HCT116 (cell line): ENCODE results near the gene EYA2. TPM values are rescaled to one million over a fixed set of nuclear protein-coding genes. Genes with fewer than 3 reads are reported as not detected.

ENCODE experiments used
- ATAC-seq: fragments of 200-7000 bp; cut with Tn5 transposase; 2 replicates; pipeline ENCODE4 v1.9.1; 2020; ENCODE audit warnings: mild to moderate bottlenecking, moderate library complexity
- BruUV-seq: library from RNA; stranded (reverse); fragments of 400-500 nt; replicated peaks from 2 replicates; lab custom pipeline; 2021; lab: Mats Ljungman, UMichigan
- CTCF ChIA-PET: fragments of 300-600 bp; sonication (Branson Sonifier 250); formaldehyde crosslinking; loops from one replicate; lab custom pipeline; 2021; ENCODE audit warnings: antibody characterized with exemption; lab: Charles Lee
- POLR2A ChIA-PET: fragments of 300-600, 350-600 bp; sonication (Branson Sonifier 250); formaldehyde crosslinking; loops from one replicate; lab custom pipeline; 2021; ENCODE audit warnings: antibody characterized with exemption; lab: Charles Lee
- RAD21 ChIA-PET, 2 experiments: fragments of 300-600 bp; sonication (Branson Sonifier 250); formaldehyde crosslinking; loops; one replicate each; lab custom pipeline; 2023; ENCODE audit warnings: low total read pairs in 2 of 2; ENCODE audit not compliant: uncharacterized antibody in 2 of 2, unreplicated experiment in 2 of 2, low non-redundant PET in 1 of 2; lab: Charles Lee
- DNase-seq: peaks from one replicate; pipeline ENCODE4 v3.0.0-alpha.2; 2010; ENCODE audit warnings: low read depth, low spot score
- H2AFZ ChIP-seq: fragments of 200-600 bp; shearing (Covaris generic), sonication (generic); 2 replicates; pipeline ENCODE4 v1.6.1; 2017; ENCODE audit warnings: low read depth, mixed run types, mixed read lengths, antibody characterized with exemption, low read length; ENCODE audit not compliant: poor library complexity, severe bottlenecking
- H3K27ac ChIP-seq: 2 replicates; pipeline ENCODE4 v1.5.1; 2012; ENCODE audit warnings: low read depth, low read length
- H3K27me3 ChIP-seq: fragments of 200-600 bp; sonication (generic); 2 replicates; pipeline ENCODE4 v1.6.1; 2016; ENCODE audit warnings: mixed run types, low read length, mixed read lengths; ENCODE audit not compliant: insufficient read depth
- H3K36me3 ChIP-seq, 2 experiments: fragments of 200-500 bp in 1 of 2; fragments of 200-600 bp in 1 of 2; sonication (Bioruptor generic) in 1 of 2; sonication (generic) in 1 of 2; 2 replicates each; pipeline versions ENCODE4 v1.5.1 to v1.6.1; 2014 to 2016; ENCODE audit warnings: low read length in 2 of 2, inconsistent platforms in 1 of 2, mixed read lengths in 1 of 2, mixed run types in 1 of 2; ENCODE audit not compliant: insufficient read depth in 2 of 2, control insufficient read depth in 1 of 2
- H3K4me1 ChIP-seq, 2 experiments: fragments of 200-600 bp in 1 of 2; sonication (generic) in 1 of 2; 2 replicates each; pipeline versions ENCODE4 v1.5.1 to v1.6.1; 2012 to 2017; ENCODE audit warnings: low read length in 2 of 2, inconsistent platforms in 1 of 2, mild to moderate bottlenecking in 1 of 2, mixed read lengths in 1 of 2, mixed run types in 1 of 2, moderate library complexity in 1 of 2; ENCODE audit not compliant: insufficient read depth in 2 of 2, control insufficient read depth in 1 of 2
- H3K4me2 ChIP-seq: fragments of 200-600 bp; sonication (generic); 2 replicates; pipeline ENCODE4 v1.6.1; 2017; ENCODE audit warnings: mixed run types, low read length, mixed read lengths
- H3K4me3 ChIP-seq, 2 experiments: fragments of 200-600 bp in 1 of 2; sonication (generic) in 1 of 2; replicated peaks in 1 of 2; 2 replicates each; pipeline ENCODE4 v1.5.1; 2011 to 2016; ENCODE audit warnings: low read length in 2 of 2, control low read depth in 1 of 2, low read depth in 1 of 2, mild to moderate bottlenecking in 1 of 2, mixed read lengths in 1 of 2, mixed run types in 1 of 2
- H3K79me2 ChIP-seq: fragments of 200-600 bp; sonication (generic); 2 replicates; pipeline ENCODE4 v1.6.1; 2017; ENCODE audit warnings: mild to moderate bottlenecking, mixed run types, low read length, moderate library complexity, mixed read lengths; ENCODE audit not compliant: insufficient read depth
- H3K9ac ChIP-seq: fragments of 200-600 bp; sonication (generic); 2 replicates; pipeline ENCODE4 v1.6.1; 2016; ENCODE audit warnings: low read length, mixed read lengths
- H3K9me2 ChIP-seq: fragments of 200-600 bp; sonication (generic), shearing (Covaris generic); 2 replicates; pipeline ENCODE4 v1.6.1; 2017; ENCODE audit warnings: mixed run types, mild to moderate bottlenecking, moderate library complexity; ENCODE audit not compliant: insufficient read depth
- H3K9me3 ChIP-seq, 2 experiments: fragments of 200-500 bp in 1 of 2; fragments of 200-600 bp in 1 of 2; sonication (Bioruptor generic) in 1 of 2; sonication (generic) in 1 of 2; 2 replicates each; pipeline ENCODE4 v1.6.1; 2014 to 2017; ENCODE audit warnings: low read length in 2 of 2, mixed read lengths in 2 of 2, inconsistent platforms in 1 of 2, low read depth in 1 of 2, mild to moderate bottlenecking in 1 of 2, mixed run types in 1 of 2, moderate library complexity in 1 of 2; ENCODE audit not compliant: control insufficient read depth in 1 of 2, insufficient read depth in 1 of 2
- H4K20me1 ChIP-seq: fragments of 200-600 bp; sonication (generic), shearing (Covaris generic); 2 replicates; pipeline ENCODE4 v1.6.1; 2017; ENCODE audit warnings: mixed run types, mild to moderate bottlenecking, moderate library complexity; ENCODE audit not compliant: insufficient read depth
- ATF3 ChIP-seq: IDR thresholded peaks from 2 replicates; pipeline ENCODE4 v1.6.1; 2012
- CBX3 ChIP-seq: IDR thresholded peaks from 2 replicates; pipeline ENCODE4 v1.6.1; 2012; ENCODE audit warnings: low read depth
- CTCF ChIP-seq, 3 experiments: fragments of 200-600 bp in 1 of 3; sonication (generic) in 1 of 3; IDR thresholded peaks in 2 of 3; conservative IDR thresholded peaks in 1 of 3; 2 replicates each; pipeline ENCODE4 v1.5.1; 2012 to 2017; ENCODE audit warnings: low read depth in 2 of 3, low read length in 2 of 3, antibody characterized with exemption in 1 of 3, borderline replicate concordance in 1 of 3, control low read depth in 1 of 3, mild to moderate bottlenecking in 1 of 3, mixed read lengths in 1 of 3, mixed run types in 1 of 3, moderate library complexity in 1 of 3; ENCODE audit not compliant: insufficient read depth in 1 of 3
- EGR1 ChIP-seq: IDR thresholded peaks from 2 replicates; pipeline ENCODE4 v1.6.1; 2012; ENCODE audit warnings: low read depth
- ELF1 ChIP-seq: IDR thresholded peaks from 2 replicates; pipeline ENCODE4 v1.6.1; 2012; ENCODE audit warnings: low read depth, borderline replicate concordance
- EZH2phosphoT487 ChIP-seq: fragments of 200-600 bp; IDR thresholded peaks from 2 replicates; pipeline ENCODE4 v1.6.1; 2018; ENCODE audit warnings: antibody characterized with exemption, borderline replicate concordance
- JUND ChIP-seq: IDR thresholded peaks from 2 replicates; pipeline ENCODE4 v1.6.1; 2012
- MAX ChIP-seq: IDR thresholded peaks from 2 replicates; pipeline ENCODE4 v1.6.1; 2012
- POLR2AphosphoS5 ChIP-seq: IDR thresholded peaks from 2 replicates; pipeline ENCODE4 v1.6.1; 2011; ENCODE audit warnings: mild to moderate bottlenecking, low read depth, low read length, moderate library complexity
- SIN3A ChIP-seq: IDR thresholded peaks from 2 replicates; pipeline ENCODE4 v1.6.1; 2012; ENCODE audit warnings: low read depth
- SRF ChIP-seq: IDR thresholded peaks from 2 replicates; pipeline ENCODE4 v1.6.1; 2012; ENCODE audit warnings: low read depth
- TCF7L2 ChIP-seq: IDR thresholded peaks from 2 replicates; pipeline ENCODE4 v1.7.0; 2011; ENCODE audit warnings: borderline replicate concordance, inconsistent platforms; ENCODE audit not compliant: insufficient read depth, insufficient read length; ENCODE audit errors: extremely low read depth
- YY1 ChIP-seq: IDR thresholded peaks from 2 replicates; pipeline ENCODE4 v1.6.1; 2011; ENCODE audit warnings: low read length, low read depth, moderate library complexity, mild to moderate bottlenecking; ENCODE audit not compliant: insufficient replicate concordance; ENCODE audit errors: extremely low read depth
- ZFX ChIP-seq: fragments of 450-650 bp; IDR thresholded peaks from 2 replicates; pipeline ENCODE4 v1.6.1; 2017
- ZNF274 ChIP-seq: fragments of 200-500 bp; sonication (Bioruptor generic); IDR thresholded peaks from 2 replicates; pipeline ENCODE4 v1.6.1; 2014; ENCODE audit warnings: mild to moderate bottlenecking, low read depth, low read length, inconsistent platforms
- intact Hi-C: fragments of 100-400 bp; cut with micrococcal nuclease; formaldehyde crosslinking; loops from 2 replicates; pipeline ENCODE4 v1.10.0; 2022
- total RNA-seq: library from RNA; stranded (reverse); gene quantifications from one replicate; pipeline ENCODE4 v1.2.1, GENCODE V29; 2021; ENCODE audit not compliant: unreplicated experiment

Gene EYA2
- total RNA-seq, 1 experiment from 2014 or later = not detected

GRCh38 chr20:47051936-47052526 lies 157.4 kb downstream of the EYA2 start:
- Histone ChIP-seq H3K9me2 (no peaks in the 10 kb centered on the region), H2AFZ (no peak overlapping the region), H3K36me3 (no peaks in the 10 kb centered on the region), H3K9ac (no peak overlapping the region), H3K27ac (no peak overlapping the region), H3K4me3 (no peak overlapping the region), H3K4me2 (no peak overlapping the region), H3K4me1 (no peaks in the 10 kb centered on the region), H4K20me1 (no peaks in the 10 kb centered on the region), H3K27me3 (peaks cover 4% of the 10 kb centered on the region; the same call in 1 of the 2 replicates), H3K79me2 (no peaks in the 10 kb centered on the region), H3K9me3 (no peaks in the 10 kb centered on the region)
- no TSS peak for BruUV-seq
- TF ChIP-seq TCF7L2 = no peak
- no peak for TF ChIP-seq ATF3
- TF ChIP-seq YY1 = no peak
- no peak for TF ChIP-seq ZNF274
- TF ChIP-seq JUND = no peak
- TF ChIP-seq POLR2AphosphoS5 = no peak
- no peak for TF ChIP-seq EGR1
- TF ChIP-seq MAX = no peak
- no peak for TF ChIP-seq EZH2phosphoT487
- TF ChIP-seq ELF1 = no peak
- TF ChIP-seq ZFX = no peak
- TF ChIP-seq CBX3 = no peak
- no peak for TF ChIP-seq SIN3A
- no peak for TF ChIP-seq SRF
- TF ChIP-seq CTCF (IDR thresholded peaks at IDR 0.05 in 2 of 3, conservative IDR thresholded peaks at IDR 0.05 in 1 of 3; ENCODE audit: borderline replicate concordance in 1 of 3, insufficient read depth in 1 of 3, low read depth in 2 of 3, low read length in 2 of 3) = no peak
- ATAC-seq (no peak), DNase-seq (no peak)
- RAD21 ChIA-PET = no interaction called here
- POLR2A ChIA-PET = no interaction called here
- intact Hi-C loops = no loop called here
- CTCF ChIA-PET = no interaction called here
